GM18511 (cell line): ENCODE results near the gene SAXO2.
"Not testable (repeated sequence)": the region's sequence is repeated elsewhere in the genome, so short reads cannot be mapped to it uniquely, and the experiment has no call there.

Source experiments
- ATAC-seq: cut with Tn5 transposase; IDR thresholded peaks from one replicate; pipeline ENCODE4 v1.9.1; 2021; ENCODE audit warnings: mild to moderate bottlenecking, moderate library complexity; ENCODE audit not compliant: unreplicated experiment

SAXO2 gene

DNA sequence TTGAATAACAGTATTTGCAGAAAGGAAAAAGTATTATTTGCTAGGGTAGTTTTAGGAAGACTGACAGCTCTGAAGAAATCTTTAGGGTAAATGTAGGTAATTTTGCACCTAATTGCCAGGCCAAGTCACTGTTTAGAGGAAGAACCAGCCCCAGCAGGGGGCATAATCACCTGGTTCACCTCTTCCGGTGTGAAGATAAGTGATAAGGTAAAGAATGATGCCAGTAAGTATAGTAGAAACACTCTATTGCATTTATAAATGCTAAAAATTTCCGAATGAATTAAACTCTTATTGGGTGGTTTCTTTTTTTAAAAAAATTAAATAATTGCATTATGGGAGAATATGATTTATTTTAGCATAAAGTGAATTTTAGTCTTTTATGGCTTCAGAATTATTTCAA lies 21.8 kb downstream of the SAXO2 start:
- ATAC-seq, result not testable (repeated sequence)

DNA sequence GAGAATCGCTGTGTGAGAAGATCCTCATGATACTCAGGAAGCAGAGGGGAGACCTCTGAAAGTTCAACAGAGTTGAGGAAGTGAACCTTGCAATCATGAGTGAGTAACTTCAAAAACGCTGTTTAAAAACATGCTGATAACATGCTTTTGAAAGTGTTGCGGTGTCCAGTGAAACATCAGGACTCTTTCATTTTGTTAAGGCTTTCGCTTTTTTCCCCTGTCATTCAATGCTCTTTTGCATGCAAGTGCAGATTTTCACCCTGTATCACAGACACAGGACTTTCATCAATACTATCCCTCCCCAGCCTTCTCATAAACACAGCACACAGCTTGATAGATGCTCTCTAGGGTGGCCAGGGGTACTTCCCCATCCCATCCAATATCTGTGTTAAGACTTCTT lies 23.9 kb downstream of the SAXO2 start:
- ATAC-seq, result peak; percentile 96

DNA sequence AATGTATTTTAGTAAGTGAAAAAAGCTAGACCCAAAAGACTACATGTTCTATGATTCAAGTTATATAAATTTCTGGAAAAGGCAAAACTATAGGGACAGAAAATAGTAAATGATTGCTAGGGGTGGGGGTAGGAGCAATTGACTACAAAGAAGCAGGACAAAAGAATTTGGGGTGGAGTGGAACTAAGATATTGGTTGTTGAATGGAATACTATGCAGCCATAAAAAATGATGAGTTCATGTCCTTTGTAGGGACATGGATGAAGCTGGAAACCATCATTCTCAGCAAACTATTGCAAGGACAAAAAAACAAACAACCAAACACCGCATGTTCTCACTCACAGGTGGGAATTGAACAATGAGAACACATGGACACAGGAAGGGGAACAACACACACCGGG lies 25.6 kb downstream of the SAXO2 start:
- ATAC-seq, result not testable (repeated sequence)

- no peak for ATAC-seq
Measured at GRCh38 chr15:82292271-82292670, 29.7 kb downstream of the SAXO2 start.

- ATAC-seq, result no peak
Measured at GRCh38 chr15:82294061-82294690, 31.6 kb downstream of the SAXO2 start.

DNA sequence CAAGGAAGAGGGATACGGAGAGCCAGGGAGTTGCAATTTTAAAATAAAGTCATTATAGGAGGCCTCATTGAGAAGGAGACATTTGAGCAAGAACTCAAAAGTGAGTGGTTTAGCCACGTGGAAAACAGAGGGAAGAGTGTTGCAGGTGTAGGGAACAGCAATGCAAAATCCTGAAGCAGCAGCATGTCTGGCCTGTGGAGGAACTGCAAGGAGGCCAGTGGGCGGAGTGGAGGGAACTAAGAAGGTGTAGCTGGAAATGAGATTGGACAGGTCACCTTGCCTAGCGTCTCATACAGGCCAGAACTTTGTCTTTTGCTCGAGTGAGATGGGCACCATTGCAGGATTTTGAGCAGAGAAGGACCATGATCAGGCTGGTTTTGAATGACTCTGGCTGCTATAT lies 34.9 kb downstream of the SAXO2 start:
- no peak for ATAC-seq

- ATAC-seq, result no peak
Measured at GRCh38 chr15:82298032-82298431, 35.4 kb downstream of the SAXO2 start.

- no peak for ATAC-seq
Measured at GRCh38 chr15:82298520-82298919, 35.9 kb downstream of the SAXO2 start.

- ATAC-seq, result not testable (repeated sequence)
Measured at GRCh38 chr15:82299511-82299914, 36.9 kb downstream of the SAXO2 start.

- not testable (repeated sequence) for ATAC-seq
Measured at GRCh38 chr15:82300326-82300725, 37.7 kb downstream of the SAXO2 start.

DNA sequence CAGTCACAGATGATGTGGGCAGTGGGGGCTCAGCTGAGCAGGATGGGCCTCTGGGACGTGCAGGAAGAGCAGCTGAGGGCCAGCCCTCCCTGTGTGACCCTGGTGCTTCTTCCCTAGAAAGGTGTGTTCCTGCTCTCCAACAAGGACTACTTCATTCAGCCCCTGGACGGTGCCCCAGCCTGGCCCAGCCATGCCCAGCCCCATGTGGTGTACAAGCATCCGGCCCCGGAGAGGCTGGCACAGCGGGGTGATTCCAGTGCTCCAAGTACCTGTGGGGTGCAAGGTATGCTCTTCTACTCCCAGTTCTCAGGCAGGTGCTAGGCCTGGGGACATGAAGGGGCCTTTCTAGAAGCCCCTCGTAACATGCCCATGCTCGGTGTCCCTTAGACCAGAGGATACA lies 38.3 kb downstream of the SAXO2 start:
- ATAC-seq, result no peak

DNA sequence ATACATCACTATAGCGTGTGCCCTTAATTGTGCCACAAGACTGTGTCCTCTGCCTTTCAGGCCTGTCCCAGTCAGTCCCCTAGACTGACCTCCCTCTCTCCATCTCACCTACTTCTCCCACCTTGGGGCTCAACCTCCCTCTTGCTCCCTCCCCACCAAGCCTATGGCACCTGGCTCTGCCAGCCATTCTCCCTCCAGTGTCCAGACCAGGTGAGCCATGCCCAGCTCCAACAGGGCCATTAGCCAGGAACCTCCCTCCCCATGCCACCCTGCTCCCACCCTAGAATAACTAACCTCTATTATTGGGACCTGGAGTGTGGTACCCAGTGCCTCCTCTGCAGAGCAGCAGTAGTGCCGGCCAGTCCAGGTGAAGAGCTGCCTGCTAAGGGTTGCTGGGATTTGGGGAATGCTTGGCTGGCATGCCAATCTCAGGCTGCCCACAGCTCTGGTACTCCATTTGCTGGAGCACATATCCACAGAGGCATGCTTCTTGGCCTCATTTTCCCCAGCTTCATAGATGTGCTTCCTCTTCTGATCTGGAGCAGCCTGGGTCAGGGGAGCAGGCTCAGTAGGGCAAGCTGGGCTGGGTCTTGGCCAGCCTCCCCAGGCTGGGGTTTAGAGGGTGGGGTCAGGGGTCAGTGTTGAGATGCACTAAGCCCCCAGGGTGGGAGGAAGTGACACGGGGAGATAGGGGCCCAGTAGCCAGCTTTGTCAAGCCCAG lies 38.8 kb downstream of the SAXO2 start:
- no peak for ATAC-seq

DNA sequence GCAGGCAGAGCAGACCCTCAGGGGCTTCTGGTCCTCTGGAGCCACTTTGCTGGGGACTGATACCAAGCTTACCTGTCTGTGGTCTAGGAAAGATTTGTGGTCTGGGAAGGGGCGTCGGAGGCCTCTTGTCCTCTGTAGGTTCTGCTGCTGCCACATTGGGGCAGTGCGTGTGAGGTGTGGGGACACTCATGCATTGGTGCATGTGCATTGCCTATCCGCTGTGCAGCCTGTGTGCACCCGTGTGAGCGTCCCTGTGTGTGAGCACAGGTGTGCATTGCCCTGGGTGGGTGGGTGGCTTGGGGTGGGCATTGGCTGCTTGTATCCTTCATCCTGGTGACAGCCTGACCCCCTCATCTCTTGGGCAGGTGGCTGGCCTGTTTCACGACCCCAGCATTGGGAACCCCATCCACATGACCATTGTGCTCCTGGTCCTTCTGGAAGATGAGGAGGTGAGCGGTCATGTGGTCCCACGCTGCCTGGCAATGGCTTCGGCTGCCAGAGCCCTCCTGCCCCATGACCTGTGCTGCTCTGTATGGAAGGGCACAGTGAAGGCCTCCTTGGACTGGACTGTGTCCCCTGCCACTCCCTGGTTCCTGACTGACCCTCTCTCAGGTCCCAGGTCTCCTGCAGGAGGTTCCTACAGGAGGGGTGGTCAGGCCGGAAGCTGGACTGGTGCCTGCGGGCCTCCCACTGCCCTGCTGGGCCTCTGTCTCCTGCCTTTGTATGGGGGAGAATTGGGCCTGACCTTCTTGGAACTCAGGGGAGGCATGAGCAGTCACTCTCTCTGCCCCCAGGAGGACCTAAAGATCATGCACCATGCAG lies 41.5 kb downstream of the SAXO2 start:
- no peak for ATAC-seq

GRCh38 chr15:82304778-82305090 lies 42.1 kb downstream of the SAXO2 start:
- no peak for ATAC-seq

DNA sequence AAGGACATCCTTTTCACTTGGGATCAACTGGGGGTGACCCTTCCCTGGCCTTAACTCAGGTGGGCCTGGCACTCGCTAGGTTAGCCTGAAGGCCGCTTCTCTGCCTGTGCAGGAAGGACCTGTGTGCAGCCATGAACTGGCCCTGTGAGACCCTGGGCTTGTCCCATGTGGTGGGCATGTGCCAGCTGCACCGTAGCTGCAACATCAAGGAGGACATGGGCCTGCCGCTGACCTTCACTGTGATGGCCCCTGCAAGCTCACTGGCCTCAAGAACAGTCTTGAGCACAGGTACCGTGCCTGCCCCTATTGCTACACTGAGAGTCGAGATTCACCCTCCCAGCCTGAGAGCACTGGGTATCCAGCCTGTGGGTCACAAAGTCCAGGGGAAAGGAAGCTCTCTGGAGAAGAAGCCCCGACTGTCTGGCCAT lies 43.0 kb downstream of the SAXO2 start:
- ATAC-seq, result no peak

GRCh38 chr15:82306791-82307713 lies 44.4 kb downstream of the SAXO2 start:
- ATAC-seq, result no peak

DNA sequence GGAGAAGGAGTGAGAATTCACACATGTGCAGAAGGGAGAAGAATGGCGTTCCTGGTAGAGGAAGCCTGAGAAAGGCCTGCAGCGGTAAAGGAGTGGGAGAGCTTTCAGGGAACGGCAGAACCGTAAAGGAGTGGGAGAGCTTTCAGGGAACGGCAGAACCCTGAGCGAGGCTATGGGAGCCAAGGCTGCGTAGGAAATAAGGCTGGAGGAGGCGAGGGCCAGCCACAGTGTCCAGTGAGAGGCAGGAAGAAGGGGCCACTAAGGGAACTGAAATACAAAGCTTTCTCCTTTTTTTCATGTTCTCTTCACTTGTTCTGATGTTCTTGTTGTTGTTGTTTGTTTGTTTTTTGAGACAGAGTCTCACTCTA lies 45.1 kb downstream of the SAXO2 start:
- no peak for ATAC-seq

- ATAC-seq, result no peak
Measured at GRCh38 chr15:82309802-82310201, 47.2 kb downstream of the SAXO2 start.

DNA sequence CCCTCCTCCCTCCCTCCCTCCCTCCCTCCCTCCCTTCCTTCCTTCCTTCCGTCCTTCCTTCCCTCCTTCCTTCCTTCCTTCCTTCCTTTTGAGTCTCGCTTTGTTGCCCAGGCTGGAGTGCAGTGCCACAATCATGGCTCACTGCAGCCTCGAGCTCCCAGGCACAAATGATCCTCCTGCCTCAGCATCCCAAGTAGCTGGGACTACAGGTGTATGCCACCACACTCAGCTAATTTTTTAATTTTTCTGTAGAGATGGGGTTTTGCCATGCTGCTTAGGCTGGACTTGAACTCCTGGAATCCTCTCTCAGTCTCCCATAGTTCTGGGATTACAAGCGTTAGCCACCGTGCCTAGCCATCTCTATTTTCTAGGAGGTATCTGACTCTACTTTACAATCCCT lies 48.7 kb downstream of the SAXO2 start:
- not testable (repeated sequence) for ATAC-seq

DNA sequence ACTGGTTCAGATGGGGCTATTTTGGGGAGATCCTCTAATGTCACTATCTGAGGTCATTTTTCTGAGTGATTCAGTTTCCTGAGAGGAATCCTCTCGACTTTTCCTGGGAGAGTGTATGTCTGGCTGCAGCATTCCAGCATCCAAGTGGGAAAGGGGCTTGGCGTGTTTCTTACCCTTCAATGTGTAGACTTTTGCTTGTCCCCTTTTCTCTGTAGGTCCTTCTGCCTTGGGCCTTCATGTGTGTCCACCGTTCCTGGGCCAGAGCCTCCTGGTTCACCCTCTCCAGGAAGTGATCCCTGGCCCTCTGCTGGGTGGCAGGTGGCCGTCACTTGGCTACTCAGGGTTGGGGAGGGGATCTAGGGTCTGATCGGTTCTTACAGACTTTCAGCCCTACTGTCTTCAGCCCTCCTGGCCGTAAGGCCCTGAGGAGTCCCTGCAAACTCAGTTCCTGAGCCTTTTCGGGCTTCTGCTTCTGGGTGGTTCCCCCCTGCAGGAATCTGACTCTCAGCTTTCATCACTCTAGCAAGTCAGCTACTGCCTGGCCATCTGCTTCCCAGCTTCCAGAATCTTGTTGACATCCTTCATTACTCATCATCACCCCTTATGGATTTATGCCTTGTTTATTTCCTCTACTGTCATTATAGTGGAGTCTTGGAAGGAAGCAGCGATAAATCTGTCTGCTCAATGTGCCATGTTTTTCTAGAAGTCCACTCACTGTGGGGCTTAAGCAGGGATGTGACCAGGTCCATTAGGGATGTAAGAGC lies 50.1 kb downstream of the SAXO2 start:
- ATAC-seq, result no peak
